IMR-90 (cell line): ENCODE measurements around the gene ERBB4. TPM values are rescaled to one million over a fixed set of nuclear protein-coding genes. Genes with fewer than 3 reads are reported as not detected.
"Not testable (repeated sequence)": the region's sequence is repeated elsewhere in the genome, so short reads cannot be mapped to it uniquely, and the experiment has no call there.

Source experiments
- ATAC-seq: fragments of 200-7000 bp; cut with Tn5 transposase; 2 replicates; pipeline ENCODE4 v1.9.1; 2020; ENCODE audit warnings: low read depth, mild to moderate bottlenecking, moderate library complexity
- BruUV-seq: library from RNA; stranded (reverse); fragments of 400-500 nt; replicated peaks from 2 replicates; lab custom pipeline; 2021; lab: Mats Ljungman, UMichigan
- CTCF ChIA-PET: fragments of 300-600 bp; formaldehyde crosslinking; extraction: SDS; loops from one replicate; lab custom pipeline; 2021; ENCODE audit warnings: antibody characterized with exemption; lab: Yijun Ruan, JAX
- POLR2A ChIA-PET: fragments of 300-600 bp; sonication (Branson Sonifier 250); formaldehyde crosslinking; loops from one replicate; lab custom pipeline; 2022; ENCODE audit warnings: antibody characterized with exemption; ENCODE audit not compliant: unreplicated experiment; lab: Charles Lee
- DNase-seq: peaks from one replicate; pipeline ENCODE4 v3.0.0; 2013
- H2AFZ ChIP-seq: replicated peaks from 2 replicates; pipeline ENCODE3; 2013; ENCODE audit warnings: low read length, mild to moderate bottlenecking; ENCODE audit not compliant: poor library complexity
- H2AK5ac ChIP-seq: 2 replicates; pipeline ENCODE4 v1.6.1; 2013; ENCODE audit warnings: low read depth, low read length, inconsistent platforms
- H2AK9ac ChIP-seq: replicated peaks from 2 replicates; pipeline ENCODE3; 2013; ENCODE audit warnings: mild to moderate bottlenecking, low read depth, low read length, moderate library complexity; ENCODE audit not compliant: poor library complexity
- H2BK120ac ChIP-seq: 2 replicates; pipeline ENCODE4 v1.6.1; 2013; ENCODE audit warnings: low read depth, low read length, inconsistent platforms
- H2BK15ac ChIP-seq: 3 replicates; pipeline ENCODE4 v1.6.1; 2013; ENCODE audit warnings: low read depth, low read length, inconsistent platforms
- H2BK20ac ChIP-seq: 2 replicates; pipeline ENCODE4 v1.6.1; 2013; ENCODE audit warnings: low read depth, mild to moderate bottlenecking, inconsistent platforms, low read length, moderate library complexity
- H2BK5ac ChIP-seq: 2 replicates; pipeline ENCODE4 v1.6.1; 2013; ENCODE audit warnings: mild to moderate bottlenecking, low read depth, low read length, inconsistent platforms; ENCODE audit not compliant: poor library complexity, severe bottlenecking
- H3K14ac ChIP-seq: replicated peaks from 2 replicates; pipeline ENCODE4 v1.6.1; 2013; ENCODE audit warnings: low read depth, low read length, inconsistent platforms
- H3K18ac ChIP-seq: 2 replicates; pipeline ENCODE4 v1.6.1; 2013; ENCODE audit warnings: low read depth, low read length, control low read depth
- H3K23ac ChIP-seq: 2 replicates; pipeline ENCODE4 v1.6.1; 2013; ENCODE audit warnings: low read depth, low read length, inconsistent platforms
- H3K27ac ChIP-seq: 2 replicates; pipeline ENCODE4 v1.5.1; 2013; ENCODE audit warnings: mild to moderate bottlenecking, control low read depth, low read length; ENCODE audit not compliant: insufficient read depth
- H3K27me3 ChIP-seq: 2 replicates; pipeline ENCODE4 v1.6.1; 2013; ENCODE audit warnings: low read length; ENCODE audit not compliant: control insufficient read depth, insufficient read depth
- H3K36me3 ChIP-seq: 2 replicates; pipeline ENCODE4 v1.6.1; 2013; ENCODE audit warnings: low read length, mixed read lengths; ENCODE audit not compliant: control insufficient read depth, insufficient read depth
- H3K4ac ChIP-seq: 2 replicates; pipeline ENCODE4 v1.6.1; 2013; ENCODE audit warnings: low read depth, low read length, inconsistent platforms
- H3K4me1 ChIP-seq: 2 replicates; pipeline ENCODE4 v1.6.1; 2013; ENCODE audit warnings: low read length, mixed read lengths; ENCODE audit not compliant: control insufficient read depth, insufficient read depth
- H3K4me2 ChIP-seq: 2 replicates; pipeline ENCODE4 v1.6.1; 2013; ENCODE audit warnings: low read depth, mild to moderate bottlenecking, control low read depth, low read length, moderate library complexity
- H3K4me3 ChIP-seq: 2 replicates; pipeline ENCODE4 v1.5.1; 2013; ENCODE audit warnings: low read depth, mild to moderate bottlenecking, control low read depth, low read length, moderate library complexity; ENCODE audit not compliant: insufficient read depth
- H3K56ac ChIP-seq: 2 replicates; pipeline ENCODE4 v1.6.1; 2013; ENCODE audit warnings: low read length, inconsistent platforms; ENCODE audit not compliant: insufficient read depth; ENCODE audit errors: extremely low read depth
- H3K79me1 ChIP-seq, 2 experiments: 2 replicates each; pipeline ENCODE4 v1.6.1; 2013; ENCODE audit warnings: low read length in 2 of 2, inconsistent platforms in 1 of 2, low read depth in 1 of 2
- H3K9ac ChIP-seq: 2 replicates; pipeline ENCODE4 v1.6.1; 2013; ENCODE audit warnings: low read depth, low read length, control low read depth
- H3K9me1 ChIP-seq: 2 replicates; pipeline ENCODE4 v1.6.1; 2013; ENCODE audit warnings: low read length, inconsistent platforms; ENCODE audit not compliant: insufficient read depth
- H3K9me3 ChIP-seq: 2 replicates; pipeline ENCODE4 v1.6.1; 2013; ENCODE audit warnings: low read length; ENCODE audit not compliant: control insufficient read depth, insufficient read depth
- H4K20me1 ChIP-seq: 2 replicates; pipeline ENCODE4 v1.6.1; 2013; ENCODE audit warnings: low read length, inconsistent platforms; ENCODE audit not compliant: insufficient read depth
- H4K5ac ChIP-seq: 2 replicates; pipeline ENCODE4 v1.6.1; 2013; ENCODE audit warnings: mild to moderate bottlenecking, low read depth, low read length, control low read depth
- H4K8ac ChIP-seq, 2 experiments: 2 replicates each; pipeline ENCODE4 v1.6.1; 2013; ENCODE audit warnings: low read depth in 2 of 2, low read length in 2 of 2, control low read depth in 1 of 2, inconsistent platforms in 1 of 2
- H4K91ac ChIP-seq: 2 replicates; pipeline ENCODE4 v1.6.1; 2013; ENCODE audit warnings: low read depth, low read length, inconsistent platforms; ENCODE audit not compliant: insufficient read depth
- WGBS, 2 experiments: methylation state at CpG; one replicate each; pipeline versions ENCODE4 v1.1.5 to v1.1.7; 2013; ENCODE audit warnings: missing lambda C conversion rate in 2 of 2; ENCODE audit not compliant: insufficient read length in 1 of 2; ENCODE audit errors: extremely low coverage in 2 of 2; 5-methylcytosine and 5-hydroxymethylcytosine counted together
- dilution Hi-C: fragments of 300-500 bp; cut with HindIII; formaldehyde crosslinking; loops from one replicate; pipeline ENCODE4 v1.14.3; 2018; ENCODE audit warnings: low sequenced_read_pairs; ENCODE audit not compliant: unreplicated experiment
- in situ Hi-C: fragments of 300-500 bp; cut with MboI; formaldehyde crosslinking; loops from 3 replicates; pipeline ENCODE4 v1.14.3; 2019; ENCODE audit warnings: low sequenced_read_pairs, inconsistent platforms, mixed read lengths
- intact Hi-C: fragments of 100-400 bp; cut with micrococcal nuclease; formaldehyde crosslinking; loops from 2 replicates; pipeline ENCODE4 v1.10.0; 2022
- polyA plus RNA-seq, 3 experiments: library from polyadenylated mRNA; depleted of rRNA; stranded (reverse); fragments of >200 nt; gene quantifications; 2 replicates each; pipeline ENCODE4 v1.2.3, GENCODE V29; 2012; ENCODE audit warnings: low replicate concordance in 1 of 3
- total RNA-seq: library from RNA; depleted of rRNA; stranded (reverse); fragments of >200 nt; gene quantifications from 2 replicates; pipeline ENCODE4 v1.2.3, GENCODE V29; 2012

ERBB4 gene
- total and polyA plus RNA-seq, 2 of the 4 experiments (the other 2 are of a cell fraction), result not detected

GRCh38 chr2:212010305-212010704 lies 528.3 kb downstream of the ERBB4 start:
- H3K36me3 ChIP-seq, H3K9me3 ChIP-seq, H4K5ac ChIP-seq, H3K18ac ChIP-seq, H3K4me2 ChIP-seq, H3K9ac ChIP-seq, ATAC-seq, H3K27me3 ChIP-seq, H4K20me1 ChIP-seq, H2BK20ac ChIP-seq, dilution Hi-C loops, POLR2A ChIA-PET, DNase-seq, H3K4me1 ChIP-seq, H2AFZ ChIP-seq, H3K4ac ChIP-seq, H2BK5ac ChIP-seq, H3K56ac ChIP-seq, H2AK5ac ChIP-seq, H3K23ac ChIP-seq, H3K79me1 ChIP-seq, H2BK120ac ChIP-seq, intact Hi-C loops, H3K14ac ChIP-seq, in situ Hi-C loops, H3K27ac ChIP-seq, H2AK9ac ChIP-seq, H4K8ac ChIP-seq, BruUV-seq, CTCF ChIA-PET, H3K4me3 ChIP-seq, H2BK15ac ChIP-seq, H4K91ac ChIP-seq, H3K9me1 ChIP-seq: not testable (repeated sequence)
- no CpG with 5 or more reads among the region's 3 CpGs for WGBS, 2 experiments
